Measurements from ENCODE around the gene PDXK. TPM values are rescaled to one million over a fixed set of nuclear protein-coding genes. Genes with fewer than 3 reads are reported as not detected.

PDXK gene
- total RNA-seq, 3 donors from 2014 or later = 113 to 179 (median 161) TPM

- Histone ChIP-seq H3K4me3 (no peak overlapping the region), H3K4me1 (ENCODE audit: low read depth) (peaks cover 20% of the 10 kb centered on the region), H3K9me3 (no peaks in the 10 kb centered on the region), H3K36me3 (ENCODE audit: low read depth) (no peaks in the 10 kb centered on the region)
- TF ChIP-seq CTCF (IDR thresholded peaks at IDR 0.05) = no peak
- DNase-seq (no peak), ATAC-seq (no peak)
- intact Hi-C loops (cut with DNase I, micrococcal nuclease) = no loop called here
Measured at GRCh38 chr21:43808832-43809251, 89.9 kb downstream of the PDXK start.

- Histone ChIP-seq H3K36me3 (ENCODE audit: low read depth) (no peaks in the 10 kb centered on the region), H3K4me1 (ENCODE audit: low read depth) (peaks cover 20% of the 10 kb centered on the region), H3K4me3 (no peak overlapping the region), H3K9me3 (no peaks in the 10 kb centered on the region)
- intact Hi-C loops (cut with DNase I, micrococcal nuclease) = no loop called here
- TF ChIP-seq CTCF (IDR thresholded peaks at IDR 0.05) = no peak
- DNase-seq = no peak
- no peak for ATAC-seq
Measured at GRCh38 chr21:43809346-43809799, 90.4 kb downstream of the PDXK start.

GRCh38 chr21:43809853-43810504 lies 91.0 kb downstream of the PDXK start:
- no peak for TF ChIP-seq CTCF (IDR thresholded peaks at IDR 0.05)
- peaks cover 22% of the 10 kb centered on the region for H3K4me1 ChIP-seq (ENCODE audit: low read depth)
- intact Hi-C loops (cut with DNase I, micrococcal nuclease) = loop anchor here in 1 of 2 donors (5.0 kb wide), 1 partner anchor 167 kb away; no protein-coding TSS in a partner anchor
- H3K9me3 ChIP-seq = no peaks in the 10 kb centered on the region
- H3K4me3 ChIP-seq = no peak overlapping the region
- no peak for DNase-seq
- no peak for ATAC-seq
- no peaks in the 10 kb centered on the region for H3K36me3 ChIP-seq (ENCODE audit: low read depth)

- Histone ChIP-seq H3K4me1 (ENCODE audit: low read depth) (peaks cover 22% of the 10 kb centered on the region), H3K36me3 (ENCODE audit: low read depth) (no peaks in the 10 kb centered on the region), H3K9me3 (no peaks in the 10 kb centered on the region), H3K4me3 (no peak overlapping the region)
- peak; percentile 92 for TF ChIP-seq CTCF (IDR thresholded peaks at IDR 0.05)
- intact Hi-C loops (cut with DNase I, micrococcal nuclease) = loop anchor here in 1 of 2 donors (5.0 kb wide), 1 partner anchor 167 kb away; no protein-coding TSS in a partner anchor
- DNase-seq (peak; percentile 91 to 96 (median 93)), ATAC-seq (peak; percentile 88)
Measured at GRCh38 chr21:43810505-43811261, 91.8 kb downstream of the PDXK start.

GRCh38 chr21:43811262-43812105 lies 92.6 kb downstream of the PDXK start:
- ATAC-seq (peak; percentile 4), DNase-seq (no peak)
- intact Hi-C loops (cut with DNase I, micrococcal nuclease) = loop anchor here in 1 of 2 donors (5.0 kb wide), 1 partner anchor 166 kb away; no protein-coding TSS in a partner anchor
- no peak for TF ChIP-seq CTCF (IDR thresholded peaks at IDR 0.05)
- no peaks in the 10 kb centered on the region for H3K36me3 ChIP-seq (ENCODE audit: low read depth)
- no peaks in the 10 kb centered on the region for H3K9me3 ChIP-seq
- H3K4me3 ChIP-seq = no peak overlapping the region
- peaks cover 22% of the 10 kb centered on the region for H3K4me1 ChIP-seq (ENCODE audit: low read depth)
